ENCODE data around the gene POU2F1.
"Not testable (repeated sequence)": the region's sequence is repeated elsewhere in the genome, so short reads cannot be mapped to it uniquely, and the experiment has no call there.

POU2F1 gene

GRCh38 chr1:167205306-167206050, 15.2 kb upstream of the POU2F1 start:
- Histone ChIP-seq H3K27me3 (replicated peaks; ENCODE audit: control insufficient read depth, insufficient read depth, low read length) (peaks cover 15% of the 10 kb centered on the region), H3K9me3 (ENCODE audit: control insufficient read depth, low read length) (peaks cover 14% of the 10 kb centered on the region)
- not testable (repeated sequence) for H3K36me3 ChIP-seq (ENCODE audit: control insufficient read depth, insufficient read depth, low read length, severe bottlenecking); H3K4me3 ChIP-seq (ENCODE audit: low read length); H3K9ac ChIP-seq (ENCODE audit: low read length); H3K4me1 ChIP-seq (ENCODE audit: control insufficient read depth, insufficient read depth, low read length)
- DNase-seq (ENCODE audit: low read depth) = peak; percentile 40

- no peak for DNase-seq (ENCODE audit: low read depth)
- Histone ChIP-seq H3K9me3 (ENCODE audit: control insufficient read depth, low read length) (peaks cover 14% of the 10 kb centered on the region), H3K27me3 (replicated peaks; ENCODE audit: control insufficient read depth, insufficient read depth, low read length) (peaks cover 15% of the 10 kb centered on the region), H3K4me1 (ENCODE audit: control insufficient read depth, insufficient read depth, low read length) (no peaks in the 10 kb centered on the region), H3K36me3 (ENCODE audit: control insufficient read depth, insufficient read depth, low read length, severe bottlenecking) (no peaks in the 10 kb centered on the region), H3K9ac (ENCODE audit: low read length) (no peak overlapping the region), H3K4me3 (ENCODE audit: low read length) (no peak overlapping the region)
Observed at GRCh38 chr1:167206166-167206835, 14.4 kb upstream of the POU2F1 start.

GRCh38 chr1:167207940-167208623, 12.6 kb upstream of the POU2F1 start:
- DNase-seq (ENCODE audit: low read depth) = peak; percentile 24
- peaks cover 15% of the 10 kb centered on the region for H3K27me3 ChIP-seq (replicated peaks; ENCODE audit: control insufficient read depth, insufficient read depth, low read length)
- H3K4me1 ChIP-seq (ENCODE audit: control insufficient read depth, insufficient read depth, low read length) = no peaks in the 10 kb centered on the region
- H3K4me3 ChIP-seq (ENCODE audit: low read length) = no peak overlapping the region
- peaks cover 14% of the 10 kb centered on the region for H3K9me3 ChIP-seq (ENCODE audit: control insufficient read depth, low read length)
- no peaks in the 10 kb centered on the region for H3K36me3 ChIP-seq (ENCODE audit: control insufficient read depth, insufficient read depth, low read length, severe bottlenecking)
- H3K9ac ChIP-seq (ENCODE audit: low read length) = no peak overlapping the region

DNA sequence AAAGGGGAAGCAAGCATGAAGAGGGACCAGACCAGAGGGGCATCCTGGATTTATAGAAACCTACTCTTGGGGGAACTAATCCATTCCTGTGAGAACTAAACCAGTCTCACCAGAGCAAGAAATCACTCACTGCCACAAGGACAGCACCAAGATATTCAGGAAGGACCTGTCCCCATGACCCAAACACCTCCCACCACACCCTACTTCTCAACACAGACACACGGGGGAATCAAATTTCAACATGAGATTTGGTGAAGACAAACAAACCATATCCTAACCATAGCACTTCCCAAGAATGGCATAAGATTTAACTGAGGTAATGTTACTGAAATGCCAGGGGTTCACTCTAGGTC, 12.1 kb upstream of the POU2F1 start:
- DNase-seq (ENCODE audit: low read depth) = no peak
- H3K9ac ChIP-seq (ENCODE audit: low read length) = no peak overlapping the region
- H3K4me1 ChIP-seq (ENCODE audit: control insufficient read depth, insufficient read depth, low read length) = no peaks in the 10 kb centered on the region
- H3K27me3 ChIP-seq (replicated peaks; ENCODE audit: control insufficient read depth, insufficient read depth, low read length) = peaks cover 15% of the 10 kb centered on the region
- H3K4me3 ChIP-seq (ENCODE audit: low read length) = no peak overlapping the region
- no peaks in the 10 kb centered on the region for H3K36me3 ChIP-seq (ENCODE audit: control insufficient read depth, insufficient read depth, low read length, severe bottlenecking)
- peaks cover 14% of the 10 kb centered on the region for H3K9me3 ChIP-seq (ENCODE audit: control insufficient read depth, low read length)

DNA sequence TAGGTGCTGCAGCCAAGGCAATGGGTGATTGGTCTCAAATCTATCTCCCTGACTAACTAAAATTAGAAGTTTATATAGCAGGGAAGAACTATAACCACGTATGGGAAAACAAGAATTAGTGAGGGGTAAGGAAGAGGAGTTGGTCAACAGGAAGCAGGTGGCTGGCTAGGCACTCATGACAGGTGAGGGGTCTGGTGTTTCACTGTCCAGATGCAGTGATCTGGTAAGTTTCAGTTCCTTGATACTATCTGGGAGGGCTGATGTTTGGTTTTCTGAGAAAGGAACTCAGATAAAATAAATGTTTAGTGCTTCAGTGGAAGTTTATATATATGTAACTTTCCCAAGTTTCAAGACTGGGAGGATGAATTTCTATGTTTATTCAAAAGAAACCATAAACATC, 11.6 kb upstream of the POU2F1 start:
- Histone ChIP-seq H3K36me3 (ENCODE audit: control insufficient read depth, insufficient read depth, low read length, severe bottlenecking) (no peaks in the 10 kb centered on the region), H3K27me3 (replicated peaks; ENCODE audit: control insufficient read depth, insufficient read depth, low read length) (peaks cover 15% of the 10 kb centered on the region), H3K4me3 (ENCODE audit: low read length) (no peak overlapping the region), H3K4me1 (ENCODE audit: control insufficient read depth, insufficient read depth, low read length) (no peaks in the 10 kb centered on the region), H3K9ac (ENCODE audit: low read length) (no peak overlapping the region), H3K9me3 (ENCODE audit: control insufficient read depth, low read length) (peaks cover 14% of the 10 kb centered on the region)
- no peak for DNase-seq (ENCODE audit: low read depth)

- no peaks in the 10 kb centered on the region for H3K36me3 ChIP-seq (ENCODE audit: control insufficient read depth, insufficient read depth, low read length, severe bottlenecking)
- H3K9ac ChIP-seq (ENCODE audit: low read length) = no peak overlapping the region
- H3K4me1 ChIP-seq (ENCODE audit: control insufficient read depth, insufficient read depth, low read length) = no peaks in the 10 kb centered on the region
- peaks cover 12% of the 10 kb centered on the region for H3K9me3 ChIP-seq (ENCODE audit: control insufficient read depth, low read length)
- no peak overlapping the region for H3K4me3 ChIP-seq (ENCODE audit: low read length)
- DNase-seq (ENCODE audit: low read depth) = no peak
- H3K27me3 ChIP-seq (replicated peaks; ENCODE audit: control insufficient read depth, insufficient read depth, low read length) = peaks cover 15% of the 10 kb centered on the region
Observed at GRCh38 chr1:167210966-167211674, 9.6 kb upstream of the POU2F1 start.

DNA sequence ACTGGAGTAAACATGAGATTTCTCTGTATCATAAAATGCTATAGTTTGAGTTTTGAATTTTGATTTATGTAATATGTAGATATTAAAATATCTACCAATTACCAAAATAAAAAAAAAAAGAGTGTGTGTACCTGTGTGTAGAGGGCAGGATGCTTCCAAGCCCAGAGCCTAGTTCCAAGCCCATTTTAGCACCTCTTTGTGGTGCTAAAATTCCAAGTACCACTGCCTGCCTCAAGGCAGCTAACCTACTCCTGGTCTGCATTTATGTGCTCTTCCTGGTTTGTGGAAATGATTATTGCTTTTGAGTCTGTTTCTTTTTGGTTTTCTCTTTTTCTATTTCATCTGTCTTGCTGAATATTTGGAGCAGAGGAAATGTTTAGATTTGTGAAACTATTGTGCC, 8.7 kb upstream of the POU2F1 start:
- Histone ChIP-seq H3K36me3 (ENCODE audit: control insufficient read depth, insufficient read depth, low read length, severe bottlenecking) (no peaks in the 10 kb centered on the region), H3K27me3 (replicated peaks; ENCODE audit: control insufficient read depth, insufficient read depth, low read length) (peaks cover 15% of the 10 kb centered on the region), H3K9ac (ENCODE audit: low read length) (no peak overlapping the region), H3K9me3 (ENCODE audit: control insufficient read depth, low read length) (peaks cover 12% of the 10 kb centered on the region), H3K4me1 (ENCODE audit: control insufficient read depth, insufficient read depth, low read length) (no peaks in the 10 kb centered on the region), H3K4me3 (ENCODE audit: low read length) (no peak overlapping the region)
- no peak for DNase-seq (ENCODE audit: low read depth)

- Histone ChIP-seq H3K27me3 (replicated peaks; ENCODE audit: control insufficient read depth, insufficient read depth, low read length) (no peaks in the 10 kb centered on the region), H3K9ac (ENCODE audit: low read length) (no peak overlapping the region), H3K4me3 (ENCODE audit: low read length) (no peak overlapping the region), H3K9me3 (ENCODE audit: control insufficient read depth, low read length) (no peaks in the 10 kb centered on the region), H3K4me1 (ENCODE audit: control insufficient read depth, insufficient read depth, low read length) (no peaks in the 10 kb centered on the region), H3K36me3 (ENCODE audit: control insufficient read depth, insufficient read depth, low read length, severe bottlenecking) (no peaks in the 10 kb centered on the region)
- DNase-seq (ENCODE audit: low read depth) = no peak
Observed at GRCh38 chr1:167216809-167217208, 3.9 kb upstream of the POU2F1 start.

DNA sequence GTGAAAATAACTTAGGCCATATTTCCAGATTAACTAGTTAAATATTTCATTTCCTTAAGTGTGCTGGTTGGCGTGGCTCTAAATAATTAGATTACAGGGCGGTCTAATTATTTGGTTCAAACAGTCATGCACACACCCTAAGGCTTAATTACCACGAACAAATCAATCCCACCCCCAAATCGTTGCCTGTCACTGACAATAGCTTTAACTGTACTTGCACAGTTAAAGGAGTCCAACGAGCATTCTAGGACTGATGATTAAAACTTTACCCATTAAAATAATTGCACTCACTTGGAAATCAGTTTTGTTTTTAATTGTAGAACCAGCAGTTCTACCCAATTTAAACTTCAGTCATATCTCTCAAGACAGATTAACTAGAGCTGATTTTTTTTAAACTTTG, 1.5 kb upstream of the POU2F1 start:
- peak overlapping the region; percentile 100 for H3K4me3 ChIP-seq (ENCODE audit: low read length)
- H3K27me3 ChIP-seq (replicated peaks; ENCODE audit: control insufficient read depth, insufficient read depth, low read length) = no peaks in the 10 kb centered on the region
- peaks cover 12% of the 10 kb centered on the region for H3K4me1 ChIP-seq (ENCODE audit: control insufficient read depth, insufficient read depth, low read length)
- no peaks in the 10 kb centered on the region for H3K36me3 ChIP-seq (ENCODE audit: control insufficient read depth, insufficient read depth, low read length, severe bottlenecking)
- H3K9me3 ChIP-seq (ENCODE audit: control insufficient read depth, low read length) = no peaks in the 10 kb centered on the region
- H3K9ac ChIP-seq (ENCODE audit: low read length) = peak overlapping the region; percentile 91
- DNase-seq (ENCODE audit: low read depth) = no peak

- Histone ChIP-seq H3K9me3 (ENCODE audit: control insufficient read depth, low read length) (no peaks in the 10 kb centered on the region), H3K9ac (ENCODE audit: low read length) (peak overlapping the region; percentile 91), H3K4me3 (ENCODE audit: low read length) (peak overlapping the region; percentile 100), H3K4me1 (ENCODE audit: control insufficient read depth, insufficient read depth, low read length) (peaks cover 12% of the 10 kb centered on the region), H3K27me3 (replicated peaks; ENCODE audit: control insufficient read depth, insufficient read depth, low read length) (no peaks in the 10 kb centered on the region), H3K36me3 (ENCODE audit: control insufficient read depth, insufficient read depth, low read length, severe bottlenecking) (no peaks in the 10 kb centered on the region)
- DNase-seq (ENCODE audit: low read depth) = peak; percentile 86
Observed at GRCh38 chr1:167219646-167220536, 795 bp upstream of the POU2F1 start.

Data from adipocyte (in vitro differentiated cells).